Activated CD4-positive, CD25-positive, alpha-beta regulatory T cell treated with anti-CD3 and anti-CD28 coated beads, Interleukin-2, amount 50 U/mL, for 72 hours (primary cell): ENCODE results near the gene PLAU.
"Not testable (repeated sequence)": the region's sequence is repeated elsewhere in the genome, so short reads cannot be mapped to it uniquely, and the experiment has no call there.

Source experiments
- DNase-seq: peaks from one replicate; pipeline ENCODE4 v3.0.0; 2021

PLAU gene

GRCh38 chr10:73956476-73957359 lies 45.8 kb downstream of the PLAU start:
- DNase-seq: no peak

GRCh38 chr10:73959484-73960243 lies 48.7 kb downstream of the PLAU start:
- no peak for DNase-seq

- DNase-seq: no peak
These were observed 51.5 kb downstream of the PLAU start for GRCh38 chr10:73962386-73962785.

- not testable (repeated sequence) for DNase-seq
These were observed 52.6 kb downstream of the PLAU start for GRCh38 chr10:73963533-73963932.

- no peak for DNase-seq
These were observed 53.8 kb downstream of the PLAU start for GRCh38 chr10:73964743-73965142.

- not testable (repeated sequence) for DNase-seq
These were observed 54.4 kb downstream of the PLAU start for GRCh38 chr10:73965267-73965889.

GRCh38 chr10:73965890-73966768 lies 55.2 kb downstream of the PLAU start:
- DNase-seq: no peak

- no peak for DNase-seq
These were observed 56.1 kb downstream of the PLAU start for GRCh38 chr10:73967022-73967429.
